ENCODE data around the gene RIPOR1.
"Not testable (repeated sequence)": the region's sequence is repeated elsewhere in the genome, so short reads cannot be mapped to it uniquely, and the experiment has no call there.

RIPOR1 gene

GRCh38 chr16:67483731-67484525 lies 44.7 kb upstream of the RIPOR1 start:
- no peak overlapping the region for H3K4me3 ChIP-seq (ENCODE audit: low read depth, low read length)
- TF ChIP-seq CTCF (IDR thresholded peaks at IDR 0.05; ENCODE audit: low read depth, low read length) = no peak

GRCh38 chr16:67486805-67487204 lies 41.8 kb upstream of the RIPOR1 start:
- H3K4me3 ChIP-seq (ENCODE audit: low read depth, low read length) = no peak overlapping the region
- no peak for TF ChIP-seq CTCF (IDR thresholded peaks at IDR 0.05; ENCODE audit: low read depth, low read length)

- not testable (repeated sequence) for H3K4me3 ChIP-seq (ENCODE audit: low read depth, low read length)
Measured at GRCh38 chr16:67487561-67487960, 41.1 kb upstream of the RIPOR1 start.

GRCh38 chr16:67489401-67490083 lies 39.1 kb upstream of the RIPOR1 start:
- no peak overlapping the region for H3K4me3 ChIP-seq (ENCODE audit: low read depth, low read length)
- no peak for TF ChIP-seq CTCF (IDR thresholded peaks at IDR 0.05; ENCODE audit: low read depth, low read length)

GRCh38 chr16:67490335-67491096 lies 38.1 kb upstream of the RIPOR1 start:
- TF ChIP-seq CTCF (IDR thresholded peaks at IDR 0.05; ENCODE audit: low read depth, low read length) = no peak
- H3K4me3 ChIP-seq (ENCODE audit: low read depth, low read length) = no peak overlapping the region

- no peak overlapping the region for H3K4me3 ChIP-seq (ENCODE audit: low read depth, low read length)
- no peak for TF ChIP-seq CTCF (IDR thresholded peaks at IDR 0.05; ENCODE audit: low read depth, low read length)
Measured at GRCh38 chr16:67499106-67499505, 29.5 kb upstream of the RIPOR1 start.

- no peak overlapping the region for H3K4me3 ChIP-seq (ENCODE audit: low read depth, low read length)
- TF ChIP-seq CTCF (IDR thresholded peaks at IDR 0.05; ENCODE audit: low read depth, low read length) = no peak
Measured at GRCh38 chr16:67504031-67505021, 24.3 kb upstream of the RIPOR1 start.

Measured in WI38 (cell line).